GM12892 (cell line): Measurements from ENCODE around the gene MTFR2.

Experiments
- POLR2A ChIP-seq: IDR thresholded peaks from 2 replicates; pipeline ENCODE4 v1.6.1; 2011; ENCODE audit warnings: low read depth, low read length, control low read depth
- POLR2AphosphoS5 ChIP-seq: IDR thresholded peaks from 2 replicates; pipeline ENCODE4 v1.6.1; 2011; ENCODE audit warnings: low read depth, low read length, control low read depth
- TAF1 ChIP-seq: IDR thresholded peaks from 2 replicates; pipeline ENCODE4 v1.6.1; 2011; ENCODE audit warnings: low read depth, mild to moderate bottlenecking, control low read depth, low read length, borderline replicate concordance

- TF ChIP-seq POLR2AphosphoS5 = no peak; the same call in 1 of the 2 replicates
- TF ChIP-seq TAF1 = no peak
- peak; percentile 44 for TF ChIP-seq POLR2A
These were observed 4.8 kb upstream of the MTFR2 start for GRCh38 chr6:136254851-136255466.
